ENCODE measurements around the gene HES7.
"Not testable (repeated sequence)": the region's sequence is repeated elsewhere in the genome, so short reads cannot be mapped to it uniquely, and the experiment has no call there.

HES7 gene

DNA sequence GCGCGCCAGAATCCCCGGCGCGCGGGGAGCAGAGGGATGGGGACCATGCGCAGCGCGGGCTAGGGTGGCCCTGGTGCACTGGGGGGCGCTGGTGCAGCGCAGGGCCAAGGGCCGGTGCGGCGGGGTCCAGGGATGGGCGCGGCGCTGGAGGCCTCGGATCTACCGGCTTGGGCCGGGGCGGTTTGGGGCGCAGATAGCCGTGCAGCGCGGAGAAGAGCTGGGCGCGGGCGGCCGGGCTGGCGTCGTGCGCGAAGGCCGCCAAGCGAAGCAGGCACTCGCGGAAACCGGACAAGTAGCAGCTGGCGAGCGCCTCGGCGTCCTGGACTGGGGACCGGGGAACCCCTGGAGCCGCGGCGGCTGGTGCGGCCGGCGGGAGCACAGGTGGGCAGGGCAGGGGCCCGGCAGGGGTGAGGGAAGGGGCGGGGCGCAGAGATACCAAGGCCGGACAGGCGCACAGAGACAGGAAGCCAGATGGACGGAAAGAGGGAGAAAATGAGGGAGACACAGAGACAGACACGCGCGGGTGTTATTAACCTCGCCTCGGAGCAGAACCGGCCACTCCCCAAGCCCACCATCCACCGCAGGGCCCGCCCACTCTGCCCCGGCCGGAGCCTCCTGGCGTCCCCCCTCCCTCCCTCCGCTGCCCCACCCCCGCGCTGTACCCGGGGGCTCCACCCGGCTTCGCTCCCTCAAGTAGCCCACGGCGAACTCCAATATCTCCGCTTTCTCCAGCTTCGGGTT, 2.1 kb downstream of the HES7 start:
- peak; percentile 85 for DNase-seq

DNA sequence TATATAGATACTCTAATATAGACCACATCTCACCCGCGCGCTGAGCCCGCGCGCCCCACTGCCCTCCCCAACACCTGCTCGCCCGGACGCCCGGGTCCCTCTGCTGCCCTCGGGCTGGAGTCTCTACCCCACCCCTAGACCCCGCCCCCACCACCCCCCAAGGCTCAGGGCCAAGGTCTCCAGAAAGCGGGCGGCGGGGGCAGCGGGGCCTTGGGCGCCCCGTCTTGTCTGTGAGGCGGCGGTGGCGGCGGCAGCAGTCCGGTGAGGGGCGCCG, 2.6 kb downstream of the HES7 start:
- no peak for DNase-seq

DNA sequence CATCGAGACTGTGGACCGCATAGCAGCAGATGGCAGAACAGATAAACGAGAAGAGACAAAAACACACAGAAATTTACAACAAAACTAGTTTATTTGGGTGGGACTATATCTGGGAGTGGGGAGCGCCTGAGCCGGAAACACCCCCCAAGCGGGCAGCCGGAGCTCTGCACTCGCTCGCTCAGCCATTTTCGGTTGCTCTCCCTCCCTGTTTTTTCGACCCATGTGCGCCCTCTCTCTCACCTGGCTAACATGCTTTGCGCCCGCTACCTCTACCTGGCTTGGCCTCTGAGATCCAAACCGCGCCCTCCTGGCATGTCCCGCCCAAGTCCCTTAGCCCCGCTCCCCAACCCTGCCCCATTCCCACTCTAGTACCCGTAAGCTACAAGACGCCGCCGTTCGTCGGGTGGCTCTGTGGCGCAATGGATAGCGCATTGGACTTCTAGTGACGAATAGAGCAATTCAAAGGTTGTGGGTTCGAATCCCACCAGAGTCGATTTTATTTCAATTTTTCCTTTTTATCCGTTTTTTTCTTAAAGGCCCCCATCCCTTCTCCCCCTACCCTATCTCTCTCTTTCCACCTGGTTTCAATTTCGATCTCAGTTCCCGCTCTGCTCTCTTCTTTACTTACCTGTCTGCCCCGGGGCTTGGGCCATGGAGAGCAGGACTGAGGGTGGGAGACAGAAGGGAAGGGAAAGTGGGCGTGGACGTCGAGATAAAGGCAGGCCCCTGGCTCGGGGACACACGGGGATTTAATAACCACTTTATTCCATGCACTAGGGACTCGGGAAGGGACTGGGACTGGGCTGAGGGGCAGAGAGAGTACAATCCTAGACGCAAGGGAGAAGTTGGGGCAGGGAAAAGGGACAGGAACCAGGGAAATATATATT, 3.1 kb downstream of the HES7 start:
- DNase-seq = peak; percentile 91

DNA sequence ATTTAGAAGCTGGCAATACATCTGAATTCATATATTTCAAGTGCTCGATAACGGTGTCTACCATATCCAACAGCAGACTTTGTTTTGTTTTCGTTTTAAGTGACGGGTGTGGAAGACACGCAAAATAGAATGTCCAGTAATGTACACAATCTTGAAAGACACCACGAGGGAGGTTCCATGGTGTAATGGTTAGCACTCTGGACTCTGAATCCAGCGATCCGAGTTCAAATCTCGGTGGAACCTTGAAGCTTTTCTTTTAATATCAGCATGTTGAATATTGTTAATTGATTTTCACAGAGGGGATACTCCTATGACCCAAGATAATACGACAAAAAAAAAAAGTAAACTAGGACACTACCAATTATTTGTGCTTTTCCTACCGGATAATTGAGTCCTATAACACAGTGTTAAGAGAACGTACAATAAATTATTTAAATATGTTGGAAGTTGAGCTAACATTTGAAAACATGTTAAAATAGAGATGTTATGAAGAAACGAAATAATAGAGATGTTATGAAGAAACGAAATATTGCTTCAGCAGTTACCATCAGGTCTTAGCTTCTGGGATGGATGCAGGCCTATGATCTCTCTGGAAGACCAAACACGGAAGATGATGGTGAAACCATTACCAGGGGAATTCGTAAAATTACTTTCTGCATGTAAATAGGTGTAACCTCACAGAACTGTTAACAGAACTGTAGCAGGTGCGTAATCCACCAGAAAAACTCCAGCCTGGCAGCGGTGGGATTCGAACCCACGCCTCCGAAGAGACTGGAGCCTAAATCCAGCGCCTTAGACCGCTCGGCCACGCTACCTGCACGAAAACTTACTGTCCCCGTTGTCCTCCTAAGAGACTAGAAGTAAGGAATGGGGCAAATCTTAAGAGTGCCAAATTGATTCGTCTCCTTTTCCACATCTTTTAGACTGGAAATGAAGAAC, 4.1 kb downstream of the HES7 start:
- peak; percentile 97 for DNase-seq

DNA sequence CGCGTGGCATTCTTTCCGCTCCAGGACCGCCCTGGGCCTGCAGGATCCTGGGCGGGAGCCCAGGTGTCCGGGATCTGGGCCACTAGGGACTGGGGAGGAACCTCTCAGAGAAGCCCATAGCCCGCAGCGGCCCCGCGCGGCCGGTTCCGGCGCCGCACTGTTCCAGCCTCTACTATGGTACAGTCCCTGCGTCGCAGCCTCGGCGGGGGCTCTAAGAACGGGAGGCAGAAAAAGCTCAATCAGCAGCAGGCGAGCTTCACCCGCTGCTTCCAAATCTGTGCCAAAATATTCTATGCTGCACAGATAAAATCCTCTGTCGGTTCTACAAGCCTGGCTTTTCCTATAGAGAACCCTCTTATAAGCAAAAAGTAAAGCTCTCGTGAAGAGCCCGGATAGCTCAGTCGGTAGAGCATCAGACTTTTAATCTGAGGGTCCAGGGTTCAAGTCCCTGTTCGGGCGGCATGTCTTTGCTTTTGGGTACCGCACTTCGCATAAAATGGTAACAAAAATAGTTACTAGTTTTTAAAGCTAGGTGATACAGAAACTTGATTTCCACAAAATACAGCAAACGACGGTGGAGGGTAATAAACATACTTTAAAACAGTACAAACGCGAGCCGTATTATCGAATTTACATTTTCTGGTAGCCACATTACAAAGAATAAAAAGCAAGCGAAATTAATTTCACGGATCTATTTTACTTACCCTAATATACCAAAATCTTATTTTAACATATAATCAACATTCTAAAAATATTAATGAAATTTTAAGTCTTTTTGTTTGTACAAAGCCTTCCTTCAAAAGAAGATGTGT, 4.9 kb downstream of the HES7 start:
- DNase-seq = peak; percentile 99

DNA sequence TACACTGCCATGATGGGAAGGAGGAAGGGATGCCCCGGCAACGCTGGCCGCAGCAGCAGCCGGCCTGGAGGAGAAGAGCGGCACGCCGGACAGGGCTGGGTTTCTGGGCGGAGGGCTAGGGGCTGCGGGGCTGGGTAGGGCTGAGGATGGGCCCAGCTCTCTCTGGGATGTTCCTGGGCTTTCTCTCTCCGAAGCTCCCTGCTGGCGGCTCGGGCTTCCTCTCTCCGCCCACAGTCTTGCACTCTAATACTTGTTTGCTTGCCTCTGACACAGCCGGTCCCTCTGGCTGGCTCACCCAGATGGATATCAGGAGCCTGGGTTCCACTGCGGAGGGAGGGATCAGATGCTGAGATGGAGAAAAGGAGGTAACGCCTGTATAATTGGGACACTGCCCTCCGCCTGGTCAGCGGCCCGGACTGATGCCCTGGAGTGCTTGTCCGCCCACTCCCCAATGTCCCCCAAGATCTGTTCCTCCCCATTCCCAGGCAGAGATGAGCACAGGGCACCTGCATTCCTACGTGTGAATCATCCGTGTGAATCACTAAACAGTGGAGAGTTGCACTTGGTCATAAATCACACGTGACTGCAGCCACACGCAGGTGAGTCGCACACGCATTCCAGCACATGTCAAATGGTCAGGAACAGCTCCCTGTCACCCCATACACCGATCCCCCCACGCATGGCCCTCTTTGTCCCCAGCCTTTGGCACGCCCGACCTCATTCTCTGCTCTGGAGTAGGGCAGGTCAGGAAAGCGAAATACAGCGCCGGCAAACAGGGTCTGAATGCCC, 5.7 kb downstream of the HES7 start, which contains the start of gene ALOXE3:
TSS of gene ALOXE3 (minus strand) at position 535 of the 789 bp plus-strand sequence. CDS start at position 11, 524 bp downstream.
- DNase-seq = no peak

DNA sequence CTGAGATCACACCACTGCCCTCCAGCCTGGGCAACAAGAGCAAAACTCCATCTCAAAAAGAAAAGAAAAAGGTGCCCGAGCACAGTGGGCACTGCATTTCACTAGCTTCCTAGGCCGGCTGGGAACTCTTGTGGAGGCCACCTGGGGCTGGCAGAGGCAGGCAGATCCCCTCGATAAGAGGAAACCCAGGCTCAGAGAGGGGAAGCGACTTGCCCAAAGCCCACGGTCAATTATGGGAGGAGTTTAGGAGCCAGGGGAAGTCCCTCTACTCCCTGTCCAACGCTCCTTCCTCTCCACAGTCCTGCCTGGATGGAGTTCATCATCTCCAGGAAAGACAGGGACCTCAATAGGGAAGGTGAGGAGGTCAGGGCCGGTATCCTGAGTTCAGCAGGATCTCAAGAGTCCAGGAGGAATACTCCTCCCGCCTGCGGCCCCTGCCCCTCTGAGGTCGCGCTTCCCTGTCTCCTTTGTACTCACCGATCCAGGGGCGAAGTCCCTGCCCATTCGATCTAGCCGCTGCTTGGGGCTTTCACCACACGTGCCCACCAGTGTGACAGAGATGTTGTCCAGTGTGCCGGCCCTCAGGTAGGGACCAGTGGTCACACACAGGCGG, 6.4 kb downstream of the HES7 start:
- no peak for DNase-seq

DNA sequence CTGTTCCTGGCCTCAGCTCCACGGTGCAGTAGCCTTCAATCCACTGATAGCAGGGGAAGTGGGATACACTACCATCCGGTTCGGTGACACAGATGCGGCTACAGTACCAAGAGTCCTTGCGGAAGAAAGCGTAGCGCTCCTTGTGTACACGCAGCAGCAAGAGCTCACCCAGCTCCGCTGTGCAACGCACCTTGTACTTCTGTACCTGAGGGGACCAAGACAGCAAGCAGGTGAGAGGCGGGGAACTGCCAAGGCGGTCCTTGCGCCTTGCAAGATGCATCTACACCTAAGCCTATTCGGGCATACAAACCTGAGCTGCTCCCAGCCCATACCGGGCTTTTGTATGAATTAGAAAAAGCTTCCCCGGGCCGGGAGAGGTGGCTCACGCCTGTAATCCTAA, 7.1 kb downstream of the HES7 start:
- DNase-seq = no peak

DNA sequence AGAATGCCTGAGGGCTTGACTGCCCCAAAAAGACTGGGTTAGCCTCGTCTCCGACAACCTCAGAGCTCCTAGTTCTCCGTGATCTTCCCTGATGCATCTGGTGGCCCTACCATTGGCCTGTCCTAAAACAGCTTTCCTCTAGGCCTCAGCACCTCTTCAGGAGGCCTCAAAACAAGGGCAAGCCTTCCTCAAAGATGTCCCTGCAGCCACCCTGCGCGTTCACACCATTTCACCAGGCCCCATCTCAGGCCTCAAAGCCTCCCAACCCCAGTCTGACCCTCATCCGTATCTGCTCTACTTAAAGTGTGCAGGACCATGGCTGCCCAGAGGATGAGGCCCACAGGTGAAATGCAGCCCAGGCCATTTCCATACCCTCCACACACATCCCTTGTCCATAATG, 13.0 kb downstream of the HES7 start:
- no peak for DNase-seq

DNA sequence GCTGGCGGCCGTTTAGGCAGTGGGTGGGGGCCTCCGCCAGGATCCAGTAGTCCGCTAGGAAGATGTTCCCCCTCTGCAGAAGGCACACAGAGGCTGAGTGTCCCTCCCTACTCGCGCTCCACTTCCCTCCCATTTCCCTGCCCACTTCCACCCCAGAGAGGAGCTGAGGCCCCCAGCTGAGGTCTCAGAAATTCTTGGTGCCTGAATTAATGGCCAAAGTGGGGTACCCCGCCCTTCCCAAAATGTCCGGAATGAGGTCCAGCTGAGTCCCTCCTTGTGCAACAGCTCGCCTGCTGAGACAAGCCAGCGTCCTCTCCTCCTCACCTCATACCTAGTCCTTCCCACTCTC, 13.5 kb downstream of the HES7 start:
- no peak for DNase-seq

DNA sequence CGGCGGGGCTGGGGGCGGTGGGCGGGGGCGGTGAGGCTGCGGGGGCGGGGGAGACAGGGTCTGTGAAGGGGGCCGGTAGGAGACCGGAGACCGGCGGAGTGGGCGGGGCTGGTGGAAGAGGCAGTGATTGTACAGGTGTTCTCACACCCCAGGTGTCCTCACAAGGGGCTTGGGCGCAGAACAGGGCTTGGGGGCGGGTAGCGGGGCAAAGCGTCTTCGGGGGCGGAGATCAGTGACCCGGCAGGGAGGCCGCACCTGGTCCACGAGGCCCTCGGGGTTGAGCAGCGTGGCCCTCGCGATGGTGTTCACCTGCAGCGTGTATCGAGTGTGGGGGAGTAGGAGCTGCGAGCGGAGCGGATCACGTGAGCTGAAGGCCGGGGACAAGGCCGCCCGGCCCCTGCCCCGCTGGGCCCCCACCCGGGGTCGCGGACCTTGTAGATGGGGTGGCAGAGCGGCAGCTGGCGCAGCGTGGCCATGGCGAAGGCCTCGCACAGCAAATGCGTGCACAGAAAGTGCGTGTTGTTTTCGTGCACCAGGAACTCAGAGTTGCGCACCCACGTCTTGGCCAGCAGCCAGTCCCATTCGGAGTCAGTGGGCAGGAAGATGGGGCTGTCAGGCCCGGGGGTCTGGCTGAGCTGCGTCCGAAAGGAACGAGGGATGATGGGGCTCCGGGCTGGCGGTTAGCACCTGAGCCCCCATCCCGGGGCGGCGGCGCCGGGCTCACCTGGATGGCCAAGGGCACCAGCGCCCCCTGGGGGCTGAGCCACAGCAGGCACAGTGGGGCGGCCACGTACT, 14.0 kb downstream of the HES7 start:
- DNase-seq = peak; percentile 74

DNA sequence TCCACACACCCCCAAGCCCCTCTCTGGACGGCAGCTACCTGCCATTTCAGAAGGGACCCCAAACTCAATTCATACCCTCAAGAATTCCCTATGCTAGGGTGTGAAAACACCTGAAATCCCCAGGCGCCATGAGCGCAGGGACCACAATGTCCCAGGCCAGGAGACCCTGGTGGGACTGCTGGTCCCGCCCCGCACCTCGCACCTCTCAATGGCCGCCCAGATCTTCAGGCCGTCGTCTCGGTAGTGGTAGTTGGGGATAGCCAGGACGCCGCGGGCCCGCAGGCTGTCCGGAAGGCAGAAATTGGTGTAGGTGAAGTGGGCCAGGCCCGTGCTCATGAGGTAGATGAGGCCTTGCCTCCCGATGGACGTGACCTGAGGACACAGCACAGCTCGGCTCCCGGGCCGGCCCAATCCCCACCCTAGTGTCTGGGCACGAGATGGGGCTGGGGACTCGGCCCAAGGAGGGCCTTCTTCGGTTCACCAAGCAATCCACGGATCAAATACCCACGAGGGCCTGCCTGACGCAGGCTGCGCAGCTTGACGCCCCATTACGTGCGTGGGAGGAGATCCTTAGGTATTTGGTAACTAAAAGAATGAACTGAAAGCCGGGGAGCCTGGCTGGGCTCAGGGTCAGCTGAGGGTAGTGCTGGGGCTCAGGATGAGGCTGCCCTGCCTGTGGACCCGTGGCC, 14.8 kb downstream of the HES7 start:
- DNase-seq = no peak

DNA sequence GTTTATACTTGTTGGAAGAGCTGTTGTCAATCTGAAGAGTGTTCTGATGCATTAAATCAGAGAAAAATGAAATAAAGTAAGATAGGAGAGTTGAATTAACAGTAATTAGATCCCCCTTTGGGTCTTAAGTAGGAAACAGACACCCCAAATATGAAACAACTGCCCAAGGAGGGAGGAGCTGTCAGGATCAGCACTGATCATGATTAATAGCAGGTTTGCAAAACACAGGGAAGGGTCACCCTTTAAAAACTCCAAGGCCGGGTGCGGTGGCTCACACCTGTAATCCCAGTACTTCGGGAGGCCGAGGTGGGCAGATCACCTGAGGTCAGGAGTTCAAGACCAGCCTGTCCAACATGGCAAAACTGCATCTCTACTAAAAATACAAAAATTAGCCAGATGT, 16.9 kb downstream of the HES7 start:
- DNase-seq = not testable (repeated sequence)

DNA sequence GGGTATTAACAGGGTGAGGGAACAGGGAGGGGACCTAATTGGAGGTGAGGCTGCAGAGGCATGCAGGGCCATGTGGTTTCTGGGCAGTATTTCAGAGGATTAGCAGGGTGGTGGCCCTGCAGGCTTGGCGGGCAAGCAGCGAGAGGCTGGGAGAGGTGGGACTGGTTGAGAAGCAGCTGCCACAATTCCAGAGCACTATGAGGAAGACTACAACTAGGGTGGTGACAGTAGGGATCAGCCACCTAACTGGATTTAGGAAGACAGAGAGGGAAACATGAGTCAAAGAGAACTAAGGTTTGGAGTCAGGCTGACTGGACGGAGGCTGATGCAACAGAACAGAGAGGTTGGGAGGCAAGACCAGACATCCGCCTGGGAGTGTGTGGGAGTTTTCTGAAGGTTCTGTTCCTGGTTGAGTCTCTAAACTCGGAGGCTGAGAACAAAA, 17.9 kb downstream of the HES7 start:
- DNase-seq = no peak

DNA sequence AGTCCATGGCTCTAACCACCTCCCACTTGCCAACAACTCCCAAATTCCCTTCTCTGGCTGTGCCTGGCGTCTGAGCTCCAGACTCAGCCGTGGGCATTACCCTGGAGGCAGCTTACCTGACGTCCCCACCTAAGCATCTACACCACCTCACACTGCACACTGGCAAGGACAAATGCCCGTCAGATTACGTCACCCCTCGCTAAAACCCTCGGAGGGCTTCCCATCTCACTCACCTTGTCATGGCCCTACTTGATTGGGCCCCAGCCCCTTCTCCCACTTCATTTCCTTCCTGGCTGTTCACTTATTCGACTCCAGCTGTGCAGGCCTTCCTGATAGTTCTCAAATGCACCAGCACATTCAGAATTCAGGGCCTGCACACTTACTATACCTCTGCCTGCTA, 19.0 kb downstream of the HES7 start:
- DNase-seq = no peak

DNA sequence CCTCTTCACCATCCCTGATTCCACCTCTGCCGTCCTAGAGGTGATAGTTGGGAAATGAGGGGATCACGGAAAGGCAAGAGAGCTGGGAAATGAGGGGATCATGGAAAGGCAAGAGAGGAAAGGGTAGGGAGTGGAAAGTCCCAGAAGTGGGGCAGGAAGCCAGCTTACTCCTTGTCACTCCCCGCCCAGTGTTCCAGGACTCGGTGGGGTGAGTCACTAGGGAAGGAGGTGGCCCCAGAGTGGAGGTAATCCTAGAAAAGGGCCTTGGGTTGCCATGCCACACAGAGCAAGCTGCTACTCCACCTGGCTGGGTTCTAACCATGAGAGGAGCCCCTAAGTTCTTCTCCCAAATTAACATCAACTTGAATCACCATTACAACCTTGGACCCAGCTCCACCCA, 20.4 kb downstream of the HES7 start:
- DNase-seq = no peak

DNA sequence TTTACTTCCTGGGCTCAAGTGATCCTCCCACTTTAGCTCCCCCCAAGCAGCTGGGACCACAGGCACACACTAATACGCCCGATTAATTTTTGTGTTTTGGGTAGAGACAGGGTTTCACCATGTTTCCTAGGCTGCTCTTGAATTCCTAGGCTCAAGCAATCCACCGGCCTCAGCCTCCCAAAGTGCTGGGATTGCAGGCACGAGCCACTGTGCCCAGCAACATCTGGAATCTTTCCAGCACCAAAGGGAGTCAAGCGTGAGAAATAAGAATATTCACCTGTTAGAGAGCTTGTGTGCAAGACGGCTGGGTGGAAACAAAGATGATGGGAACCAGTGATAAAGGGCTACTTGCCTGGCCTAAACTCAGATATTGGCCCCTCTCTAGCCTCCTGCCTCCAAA, 22.2 kb downstream of the HES7 start:
- no peak for DNase-seq

DNA sequence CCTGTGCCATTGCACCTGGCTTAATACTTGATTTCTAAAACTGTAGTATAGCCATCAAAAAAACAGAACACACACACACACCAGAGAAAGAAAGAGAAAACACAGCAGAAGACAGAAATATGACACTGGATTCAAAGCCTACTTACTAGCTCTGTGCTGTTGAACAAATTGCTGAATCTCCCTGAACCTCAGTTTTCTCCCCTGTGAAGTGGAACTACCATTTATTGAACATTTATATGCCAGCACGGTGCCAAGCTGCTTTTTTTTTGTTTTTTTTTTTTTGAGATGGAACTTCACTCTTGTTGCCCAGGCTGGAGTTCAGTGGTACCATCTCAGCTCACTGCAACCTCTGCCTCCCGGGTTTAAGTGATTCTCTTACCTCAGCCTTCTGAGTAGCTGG, 23.1 kb downstream of the HES7 start:
- DNase-seq = no peak

DNA sequence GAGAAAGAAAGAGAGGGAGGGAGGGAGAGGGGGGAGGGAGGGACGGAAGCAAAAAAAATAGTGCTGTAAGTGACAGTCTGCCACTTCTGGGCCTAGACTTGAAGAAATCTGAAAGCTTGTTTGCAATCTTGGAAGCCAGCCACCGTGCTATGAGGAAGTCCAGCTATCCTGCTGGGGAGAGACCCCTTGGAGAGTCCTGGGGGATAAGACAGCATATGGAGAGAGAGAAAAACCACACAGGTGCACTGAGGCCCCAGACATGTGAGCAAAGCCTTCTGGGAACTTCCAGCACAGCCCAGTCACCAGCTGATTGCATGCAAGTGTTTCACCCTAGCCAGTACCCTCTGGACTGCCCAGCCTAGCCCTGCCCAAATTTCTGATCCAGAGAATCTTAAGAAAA, 23.8 kb downstream of the HES7 start:
- DNase-seq = no peak

DNA sequence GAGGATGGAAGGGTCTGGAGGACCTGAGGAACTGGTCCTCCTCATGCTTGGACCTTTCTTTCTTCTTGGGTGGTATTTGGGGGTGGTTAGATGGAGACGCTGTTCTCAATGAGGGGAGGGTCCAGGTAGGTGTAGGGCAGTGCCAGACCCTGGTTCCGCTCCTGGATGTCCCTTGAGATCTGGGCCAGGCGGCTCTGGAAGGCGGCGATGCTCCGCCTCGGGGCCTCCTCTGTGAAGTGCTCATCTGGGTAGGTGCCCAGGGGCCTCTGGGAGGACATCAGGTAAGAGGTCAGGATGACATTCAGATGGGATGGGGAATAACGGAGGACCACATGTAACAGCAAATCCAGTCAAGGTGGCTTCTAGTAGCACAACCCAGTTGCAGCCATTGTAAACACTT, 27.4 kb downstream of the HES7 start:
- DNase-seq = no peak

Data from NCI-H748 treated with DMSO at 0.1 percent for 48 hours (cell line).